K562 (cell line): ENCODE data around the gene LCLAT1.

ENCODE experiments used
- ELF1 ChIP-seq: fragments of 200-800 bp; sonication (Bioruptor generic); IDR thresholded peaks from 2 replicates; pipeline ENCODE4 v1.6.1; 2016; ENCODE audit warnings: missing genetic modification characterization, missing compliant biosample characterization
- GTF3C2 ChIP-seq: IDR thresholded peaks from 3 replicates; pipeline ENCODE4 v1.6.1; 2011; ENCODE audit warnings: borderline replicate concordance, mild to moderate bottlenecking, moderate library complexity; ENCODE audit not compliant: insufficient read length; ENCODE audit errors: extremely low read depth
- KLF16 ChIP-seq: IDR thresholded peaks from 2 replicates; pipeline ENCODE4 v1.6.1; 2016; ENCODE audit warnings: antibody characterized with exemption
- MAFK ChIP-seq: IDR thresholded peaks from 2 replicates; pipeline ENCODE4 v1.6.1; 2011; ENCODE audit warnings: low read length, improper control_type of control experiment
- MCM2 ChIP-seq: fragments of 450-650 bp; IDR thresholded peaks from 2 replicates; pipeline ENCODE4 v1.6.1; 2017; ENCODE audit warnings: low read depth, mild to moderate bottlenecking
- PML ChIP-seq: IDR thresholded peaks from 2 replicates; pipeline ENCODE4 v1.6.1; 2012; ENCODE audit warnings: low read length, inconsistent platforms
- POLR2A ChIP-seq: fragments of 450-650 bp; conservative IDR thresholded peaks from 2 replicates; pipeline ENCODE4 v1.6.1; 2016
- POLR2AphosphoS5 ChIP-seq: IDR thresholded peaks from 2 replicates; pipeline ENCODE4 v1.6.1; 2011; ENCODE audit warnings: mild to moderate bottlenecking, low read depth, low read length, moderate library complexity; ENCODE audit not compliant: control insufficient read depth, insufficient read depth
- PRDM10 ChIP-seq: fragments of 450-650 bp; IDR thresholded peaks from 2 replicates; pipeline ENCODE4 v1.6.1; 2018; ENCODE audit not compliant: partially characterized antibody
- SPI1 ChIP-seq: IDR thresholded peaks from 2 replicates; pipeline ENCODE4 v1.6.1; 2011; ENCODE audit warnings: low read depth, low read length, control low read depth, borderline replicate concordance
- ZNF444 ChIP-seq: fragments of 250-450 bp; sonication (Bioruptor Pico); IDR thresholded peaks from 2 replicates; pipeline ENCODE4 v1.4.0; 2020; ENCODE audit warnings: mild to moderate bottlenecking, moderate library complexity

DNA sequence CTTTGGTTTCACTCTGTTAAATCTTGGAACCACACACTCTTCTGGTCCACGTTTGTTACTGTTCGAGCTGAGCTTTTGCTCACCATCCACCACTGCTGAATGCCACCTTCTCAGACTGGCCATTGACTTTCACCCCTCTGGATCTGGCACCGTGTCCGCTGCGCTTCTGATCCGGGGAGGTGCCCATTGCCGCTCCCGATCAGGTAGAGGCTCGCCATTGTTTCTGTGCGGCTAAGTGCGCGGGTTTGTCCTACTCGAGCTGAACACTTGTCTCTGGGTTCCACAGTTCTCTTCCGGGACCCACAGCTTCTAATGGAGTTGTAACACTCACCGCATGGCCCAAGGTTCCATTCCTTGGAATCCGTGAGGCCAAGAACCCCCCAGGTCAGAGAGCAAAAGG, 72.8 kb downstream of the LCLAT1 start:
- no peak for TF ChIP-seq SPI1
- no peak for TF ChIP-seq POLR2AphosphoS5
- no peak for TF ChIP-seq ZNF444 (CRISPR knock-in tag)
- TF ChIP-seq KLF16: no peak
- TF ChIP-seq GTF3C2: no peak
- TF ChIP-seq PRDM10: no peak
- TF ChIP-seq ELF1 (tag): no peak
- no peak for TF ChIP-seq MAFK
- no peak for TF ChIP-seq PML
- no peak for TF ChIP-seq MCM2
- TF ChIP-seq POLR2A: no peak
